Fibroblast of mammary gland (primary cell): Measurements from ENCODE around the gene SLC13A4.
A peak's percentile ranks its signal among the peaks of the same experiment; 100 is the strongest.

Experiments
- DNase-seq: peaks from one replicate; pipeline ENCODE4 v3.0.0-alpha.2; 2010; ENCODE audit warnings: low read depth
- H3K4me3 ChIP-seq: 2 replicates; pipeline ENCODE4 v1.5.1; 2011; ENCODE audit warnings: low read depth, mild to moderate bottlenecking, low read length, moderate library complexity; ENCODE audit not compliant: control insufficient read depth
- CTCF ChIP-seq: conservative IDR thresholded peaks from 2 replicates; pipeline ENCODE4 v1.5.1; 2011; ENCODE audit warnings: low read depth, low read length, inconsistent platforms; ENCODE audit not compliant: control insufficient read depth, insufficient read depth

The SLC13A4 gene

GRCh38 chr7:135666846-135667245, 61.1 kb downstream of the SLC13A4 start:
- H3K4me3 ChIP-seq, result no peak overlapping the region
- no peak for TF ChIP-seq CTCF
- DNase-seq, result no peak

GRCh38 chr7:135666156-135666555, 61.8 kb downstream of the SLC13A4 start:
- DNase-seq, result peak; percentile 30
- no peak for TF ChIP-seq CTCF
- H3K4me3 ChIP-seq, result no peak overlapping the region

GRCh38 chr7:135665042-135665441, 62.9 kb downstream of the SLC13A4 start:
- TF ChIP-seq CTCF, result no peak
- DNase-seq, result no peak
- no peak overlapping the region for H3K4me3 ChIP-seq

GRCh38 chr7:135664046-135664589, 63.9 kb downstream of the SLC13A4 start:
- TF ChIP-seq CTCF, result no peak
- H3K4me3 ChIP-seq, result peak overlapping the region; percentile 80
- peak; percentile 77 for DNase-seq

- peak; percentile 36 for TF ChIP-seq CTCF
- peak within 1 kb of the TSS; percentile 80 for H3K4me3 ChIP-seq
- peak; percentile 97 for DNase-seq
Observed at GRCh38 chr7:135662373-135663114, 65.4 kb downstream of the SLC13A4 start, which contains the start of gene STMP1. Gene STMP1, plus strand, starts transcription at chr7:135662514.

GRCh38 chr7:135662123-135662372, 65.9 kb downstream of the SLC13A4 start:
- TF ChIP-seq CTCF, result no peak
- peak overlapping the region; percentile 80 for H3K4me3 ChIP-seq
- DNase-seq, result no peak
